ENCODE results near the gene ADGRL3.

GRCh38 chr4:61445374-61446063, 245.4 kb downstream of the ADGRL3 start:
- TF ChIP-seq BACH2 (CRISPR knock-in tag; IDR thresholded peaks at IDR 0.05; ENCODE audit: borderline replicate concordance) (no peak), SNAI2 (CRISPR knock-in tag; IDR thresholded peaks at IDR 0.05) (no peak), CSDC2 (CRISPR knock-in tag; IDR thresholded peaks at IDR 0.05) (no peak), ZFP3 (CRISPR knock-in tag; IDR thresholded peaks at IDR 0.05) (no peak), CREB5 (CRISPR knock-in tag; IDR thresholded peaks at IDR 0.05; ENCODE audit: low read depth) (no peak), ARNTL (CRISPR knock-in tag; IDR thresholded peaks at IDR 0.05; ENCODE audit: borderline replicate concordance, low read depth) (no peak)
- TF ChIP-seq, protein P1, sequence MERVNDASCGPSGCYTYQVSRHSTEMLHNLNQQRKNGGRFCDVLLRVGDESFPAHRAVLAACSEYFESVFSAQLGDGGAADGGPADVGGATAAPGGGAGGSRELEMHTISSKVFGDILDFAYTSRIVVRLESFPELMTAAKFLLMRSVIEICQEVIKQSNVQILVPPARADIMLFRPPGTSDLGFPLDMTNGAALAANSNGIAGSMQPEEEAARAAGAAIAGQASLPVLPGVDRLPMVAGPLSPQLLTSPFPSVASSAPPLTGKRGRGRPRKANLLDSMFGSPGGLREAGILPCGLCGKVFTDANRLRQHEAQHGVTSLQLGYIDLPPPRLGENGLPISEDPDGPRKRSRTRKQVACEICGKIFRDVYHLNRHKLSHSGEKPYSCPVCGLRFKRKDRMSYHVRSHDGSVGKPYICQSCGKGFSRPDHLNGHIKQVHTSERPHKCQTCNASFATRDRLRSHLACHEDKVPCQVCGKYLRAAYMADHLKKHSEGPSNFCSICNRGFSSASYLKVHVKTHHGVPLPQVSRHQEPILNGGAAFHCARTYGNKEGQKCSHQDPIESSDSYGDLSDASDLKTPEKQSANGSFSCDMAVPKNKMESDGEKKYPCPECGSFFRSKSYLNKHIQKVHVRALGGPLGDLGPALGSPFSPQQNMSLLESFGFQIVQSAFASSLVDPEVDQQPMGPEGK (CRISPR knock-in tag; IDR thresholded peaks at IDR 0.05; ENCODE audit: borderline replicate concordance), result no peak
